Chondrocyte (in vitro differentiated cells): ENCODE data around the gene LPCAT1. TPM values are rescaled to one million over a fixed set of nuclear protein-coding genes. Genes with fewer than 3 reads are reported as not detected.

ENCODE experiments used
- DNase-seq: peaks from one replicate; pipeline ENCODE4 v3.0.0; 2021; ENCODE audit warnings: mixed read lengths, low spot score
- H3K27ac Mint-ChIP-seq: one replicate; pipeline ENCODE4 v1.8.0; 2021; ENCODE audit warnings: mild to moderate bottlenecking, moderate library complexity, mixed read lengths; ENCODE audit not compliant: unreplicated experiment
- H3K27me3 Mint-ChIP-seq: 2 replicates; pipeline ENCODE4 v1.8.0; 2021; ENCODE audit warnings: low read depth, mixed read lengths
- H3K36me3 Mint-ChIP-seq: 2 replicates; pipeline ENCODE4 v1.8.0; 2021; ENCODE audit warnings: low read depth, mixed read lengths
- H3K4me1 Mint-ChIP-seq: 2 replicates; pipeline ENCODE4 v1.8.0; 2021; ENCODE audit warnings: low read depth, mild to moderate bottlenecking, mixed read lengths
- H3K4me3 Mint-ChIP-seq: one replicate; pipeline ENCODE4 v1.8.0; 2021; ENCODE audit warnings: mild to moderate bottlenecking, moderate library complexity, mixed read lengths; ENCODE audit not compliant: unreplicated experiment
- H3K9me3 Mint-ChIP-seq: 2 replicates; pipeline ENCODE4 v1.8.0; 2021; ENCODE audit warnings: low read depth, mixed read lengths
- total RNA-seq: library from RNA; stranded (reverse); gene quantifications from 3 replicates; pipeline ENCODE4 v1.2.1, GENCODE V29; 2021
- TF ChIP-seq, protein P1 (sequence below): fragments of 200-600 bp; sonication (generic); IDR thresholded peaks from 2 replicates; pipeline ENCODE4 v1.5.0; 2021; ENCODE audit warnings: antibody characterized with exemption, mild to moderate bottlenecking, moderate library complexity

Gene LPCAT1
- total RNA-seq, 1 donor from 2014 or later, result 49.4 TPM

DNA sequence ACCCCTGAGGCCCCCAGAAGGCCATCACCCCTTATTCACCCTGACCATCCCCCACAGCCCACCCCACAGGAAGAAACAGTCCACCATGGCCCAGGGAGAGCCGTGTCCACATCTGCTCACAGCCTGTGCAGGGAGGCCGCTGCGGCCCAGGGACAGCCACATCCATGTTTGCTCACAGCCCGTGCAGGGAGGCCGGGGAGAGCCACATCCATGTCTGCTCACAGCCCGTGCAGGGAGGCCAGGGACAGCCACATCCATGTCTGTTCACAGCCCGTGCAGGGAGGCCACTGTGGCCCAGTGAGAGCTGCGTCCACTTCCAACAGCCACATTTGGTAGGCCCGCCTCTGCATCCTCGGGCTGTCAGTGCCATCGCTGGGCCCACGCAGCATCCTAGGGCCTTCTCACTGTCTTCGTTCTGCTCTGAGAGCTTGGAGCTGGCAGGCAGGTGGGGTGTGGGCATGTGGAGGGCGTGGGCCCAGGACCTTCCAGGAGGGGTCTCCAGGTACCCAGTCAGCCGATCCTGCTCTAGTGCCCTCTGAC lies 38.1 kb downstream of the LPCAT1 start:
- H3K36me3 Mint-ChIP-seq, result peaks cover 17% of the 10 kb centered on the region
- H3K4me3 Mint-ChIP-seq, result no peak overlapping the region
- no peaks in the 10 kb centered on the region for H3K27me3 Mint-ChIP-seq
- TF ChIP-seq, protein P1, sequence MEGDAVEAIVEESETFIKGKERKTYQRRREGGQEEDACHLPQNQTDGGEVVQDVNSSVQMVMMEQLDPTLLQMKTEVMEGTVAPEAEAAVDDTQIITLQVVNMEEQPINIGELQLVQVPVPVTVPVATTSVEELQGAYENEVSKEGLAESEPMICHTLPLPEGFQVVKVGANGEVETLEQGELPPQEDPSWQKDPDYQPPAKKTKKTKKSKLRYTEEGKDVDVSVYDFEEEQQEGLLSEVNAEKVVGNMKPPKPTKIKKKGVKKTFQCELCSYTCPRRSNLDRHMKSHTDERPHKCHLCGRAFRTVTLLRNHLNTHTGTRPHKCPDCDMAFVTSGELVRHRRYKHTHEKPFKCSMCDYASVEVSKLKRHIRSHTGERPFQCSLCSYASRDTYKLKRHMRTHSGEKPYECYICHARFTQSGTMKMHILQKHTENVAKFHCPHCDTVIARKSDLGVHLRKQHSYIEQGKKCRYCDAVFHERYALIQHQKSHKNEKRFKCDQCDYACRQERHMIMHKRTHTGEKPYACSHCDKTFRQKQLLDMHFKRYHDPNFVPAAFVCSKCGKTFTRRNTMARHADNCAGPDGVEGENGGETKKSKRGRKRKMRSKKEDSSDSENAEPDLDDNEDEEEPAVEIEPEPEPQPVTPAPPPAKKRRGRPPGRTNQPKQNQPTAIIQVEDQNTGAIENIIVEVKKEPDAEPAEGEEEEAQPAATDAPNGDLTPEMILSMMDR, result no peak
- H3K9me3 Mint-ChIP-seq, result no peaks in the 10 kb centered on the region
- no peak overlapping the region for H3K27ac Mint-ChIP-seq
- no peak for DNase-seq
- no peaks in the 10 kb centered on the region for H3K4me1 Mint-ChIP-seq

DNA sequence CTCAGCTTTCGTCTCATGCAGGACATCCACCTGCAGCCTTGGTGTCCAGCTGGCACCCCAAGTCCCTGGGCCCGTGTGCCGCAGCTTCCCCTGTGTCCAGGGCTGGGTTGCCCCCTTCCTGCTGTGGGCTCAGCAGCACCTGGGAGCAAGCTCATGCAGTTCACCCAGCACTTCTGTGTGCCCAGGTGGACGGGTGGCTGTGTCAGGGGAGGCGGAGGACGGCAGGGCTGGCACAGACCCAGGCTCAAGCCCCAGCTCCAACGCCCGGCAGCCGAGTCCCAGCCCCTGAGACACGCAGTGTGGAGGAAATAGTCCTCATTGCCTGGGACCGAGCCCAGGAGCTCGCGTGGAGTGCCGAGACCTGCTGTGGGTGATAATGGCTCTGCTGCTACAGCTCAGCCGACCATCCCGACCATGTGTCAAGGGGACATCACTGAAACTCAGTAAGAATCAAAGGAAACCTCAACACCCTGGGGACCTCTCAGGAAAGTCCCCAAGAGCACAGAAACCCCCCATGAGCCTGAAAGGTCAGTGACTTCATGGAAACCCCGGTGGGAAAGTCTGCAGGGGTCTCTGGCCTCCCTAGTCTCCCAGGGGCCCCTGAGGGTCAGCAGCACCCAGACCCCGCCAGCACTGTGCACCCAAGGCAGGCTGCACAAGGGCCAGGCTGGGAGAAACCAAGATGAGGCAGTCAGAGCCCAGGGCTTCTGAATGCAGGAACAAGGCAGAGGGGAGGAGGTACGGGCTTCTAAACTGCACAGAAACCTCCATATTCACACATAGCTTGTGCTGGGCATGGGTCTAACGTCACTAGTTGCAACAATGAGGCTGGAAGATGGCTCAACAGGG lies 38.8 kb downstream of the LPCAT1 start:
- no peak for DNase-seq
- Mint-ChIP-seq H3K4me1 (no peaks in the 10 kb centered on the region), H3K36me3 (peaks cover 17% of the 10 kb centered on the region), H3K27me3 (no peaks in the 10 kb centered on the region), H3K27ac (no peak overlapping the region), H3K4me3 (no peak overlapping the region), H3K9me3 (no peaks in the 10 kb centered on the region)
- TF ChIP-seq, protein P1, result no peak

DNA sequence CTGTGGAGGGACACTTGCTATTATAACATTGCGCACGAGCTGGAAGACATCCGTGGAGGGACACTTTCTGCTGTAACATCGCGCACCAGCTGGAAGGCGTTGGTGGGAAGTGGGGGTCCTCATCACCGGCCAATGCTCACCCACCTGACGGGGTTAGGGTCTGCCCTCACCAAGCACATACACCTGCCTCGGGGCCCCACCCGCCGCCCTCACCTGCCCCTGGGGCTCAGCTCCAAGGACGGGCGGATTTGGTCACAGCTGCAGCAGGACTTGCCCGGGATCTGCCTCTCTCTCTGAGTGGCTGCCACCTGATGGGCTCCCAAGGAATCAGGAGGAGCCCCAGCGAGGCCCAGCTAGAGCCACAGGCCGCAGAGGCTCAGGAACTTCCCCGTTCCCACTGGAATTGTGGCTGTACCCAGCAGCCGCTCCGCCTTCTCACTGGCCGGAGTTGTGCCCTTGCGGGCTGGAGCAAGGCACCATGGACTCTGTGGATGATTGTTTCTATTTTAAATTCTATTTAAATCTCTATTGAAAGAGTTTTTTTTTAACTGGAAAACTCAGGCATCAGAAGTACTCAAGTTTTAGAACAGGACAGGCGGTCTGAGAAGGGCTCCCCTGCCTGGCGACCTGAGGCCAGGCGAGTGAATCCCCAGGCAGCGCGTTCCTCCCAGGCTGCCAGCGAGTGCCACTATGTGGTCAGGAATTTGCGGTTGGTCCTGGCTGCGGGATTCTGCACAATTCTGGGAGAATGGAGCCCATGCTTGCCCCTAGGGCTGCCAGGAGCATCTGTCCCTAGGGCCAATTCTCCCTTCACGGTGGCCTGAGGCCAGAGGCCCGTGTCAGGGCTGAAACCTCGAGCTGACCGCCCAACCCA lies 39.7 kb downstream of the LPCAT1 start:
- Mint-ChIP-seq H3K36me3 (peaks cover 14% of the 10 kb centered on the region), H3K4me3 (no peak overlapping the region), H3K27ac (no peak overlapping the region), H3K27me3 (no peaks in the 10 kb centered on the region), H3K4me1 (no peaks in the 10 kb centered on the region), H3K9me3 (no peaks in the 10 kb centered on the region)
- DNase-seq, result no peak
- TF ChIP-seq, protein P1, result no peak

DNA sequence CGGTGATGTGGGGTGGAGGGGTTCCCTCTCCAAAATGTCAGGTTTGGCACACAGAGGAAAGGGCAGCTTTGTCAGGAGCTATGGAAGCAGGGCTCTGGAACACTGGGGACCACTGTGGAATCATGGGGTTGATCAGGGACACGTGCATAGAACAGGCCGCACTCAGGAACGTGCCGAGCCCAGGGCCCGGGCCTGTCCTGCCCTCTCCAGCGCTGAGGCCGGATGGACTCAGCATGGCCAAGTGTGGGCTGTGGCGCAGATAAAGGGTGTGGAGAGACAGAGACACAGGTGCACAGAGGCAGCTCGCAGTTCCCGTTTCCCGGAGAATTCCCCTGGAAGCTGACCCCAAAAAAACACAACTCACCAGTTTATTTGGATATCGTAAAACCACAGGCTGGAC lies 40.7 kb downstream of the LPCAT1 start:
- TF ChIP-seq, protein P1, result no peak
- peaks cover 12% of the 10 kb centered on the region for H3K36me3 Mint-ChIP-seq
- H3K4me1 Mint-ChIP-seq, result no peaks in the 10 kb centered on the region
- no peak for DNase-seq
- H3K27me3 Mint-ChIP-seq, result no peaks in the 10 kb centered on the region
- H3K4me3 Mint-ChIP-seq, result no peak overlapping the region
- no peaks in the 10 kb centered on the region for H3K9me3 Mint-ChIP-seq
- H3K27ac Mint-ChIP-seq, result no peak overlapping the region

DNA sequence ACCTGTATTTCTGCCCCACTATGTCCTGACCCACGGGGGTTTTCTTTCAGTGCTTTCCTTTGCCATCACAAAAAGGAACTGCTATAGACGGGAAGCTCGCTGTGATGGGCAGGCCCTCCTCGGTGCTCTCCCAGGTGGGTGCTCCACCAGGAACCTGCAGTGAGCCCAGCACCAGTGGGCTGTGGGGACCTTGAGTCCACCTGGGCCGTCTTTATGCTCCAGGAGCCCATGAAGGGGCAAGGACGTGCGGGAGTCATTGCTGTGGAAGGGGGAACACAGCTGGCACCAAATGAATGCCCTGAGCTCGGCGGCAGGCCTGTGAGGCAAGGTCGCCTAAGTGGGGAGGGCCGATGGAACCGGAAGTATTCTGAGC lies 41.8 kb downstream of the LPCAT1 start:
- no peak overlapping the region for H3K27ac Mint-ChIP-seq
- TF ChIP-seq, protein P1, result no peak
- H3K36me3 Mint-ChIP-seq, result peaks cover 9% of the 10 kb centered on the region
- no peaks in the 10 kb centered on the region for H3K9me3 Mint-ChIP-seq
- no peaks in the 10 kb centered on the region for H3K4me1 Mint-ChIP-seq
- H3K4me3 Mint-ChIP-seq, result no peak overlapping the region
- DNase-seq, result no peak
- no peaks in the 10 kb centered on the region for H3K27me3 Mint-ChIP-seq
